K562 (cell line): Measurements from ENCODE around the gene EHBP1L1. TPM values are rescaled to one million over a fixed set of nuclear protein-coding genes. Genes with fewer than 3 reads are reported as not detected.

ENCODE experiments used
- CLOCK ChIP-seq: fragments of 250-450 bp; sonication (Bioruptor Pico); IDR thresholded peaks from 2 replicates; pipeline ENCODE4 v1.4.0; 2020; ENCODE audit warnings: mild to moderate bottlenecking, moderate library complexity, borderline replicate concordance
- EHMT2 ChIP-seq: fragments of 450-650 bp; IDR thresholded peaks from 2 replicates; pipeline ENCODE4 v1.6.1; 2018; ENCODE audit warnings: antibody characterized with exemption
- GABPB1 ChIP-seq: sonication (generic); formaldehyde crosslinking; IDR thresholded peaks from 2 replicates; pipeline ENCODE4 v1.8.0; 2022; ENCODE audit warnings: mild to moderate bottlenecking, missing genetic modification reagents
- KLF10 ChIP-seq: fragments of 250-450 bp; sonication (Bioruptor Pico); IDR thresholded peaks from 2 replicates; pipeline ENCODE4 v1.6.1; 2021; ENCODE audit warnings: matching md5 sums
- MXI1 ChIP-seq: IDR thresholded peaks from 2 replicates; pipeline ENCODE4 v1.6.1; 2011; ENCODE audit warnings: low read depth, mild to moderate bottlenecking, improper control_type of control experiment, low read length
- NELFE ChIP-seq: IDR thresholded peaks from 2 replicates; pipeline ENCODE4 v1.6.1; 2011; ENCODE audit warnings: mild to moderate bottlenecking; ENCODE audit not compliant: insufficient read depth, insufficient read length
- POLR2H ChIP-seq: IDR thresholded peaks from 2 replicates; pipeline ENCODE4 v1.6.1; 2016; ENCODE audit warnings: missing genetic modification characterization, low read depth, mild to moderate bottlenecking, control low read depth, missing compliant biosample characterization, moderate library complexity
- RFX1 ChIP-seq: fragments of 450-650 bp; IDR thresholded peaks from 2 replicates; pipeline ENCODE4 v1.6.1; 2016; ENCODE audit warnings: mild to moderate bottlenecking, moderate library complexity
- SNRNP70 ChIP-seq: fragments of 200-400 bp; formaldehyde crosslinking; optimal IDR thresholded peaks from 2 replicates; pipeline ENCODE3; 2017; ENCODE audit warnings: low read depth, low read length
- TCF3 ChIP-seq: sonication (generic); formaldehyde crosslinking; IDR thresholded peaks from 2 replicates; pipeline ENCODE4 v1.4.0; 2020; ENCODE audit warnings: mild to moderate bottlenecking, missing genetic modification reagents
- UBTF ChIP-seq, 2 experiments: IDR thresholded peaks; 2 replicates each; pipeline ENCODE4 v1.6.1; 2012; ENCODE audit warnings: improper control_type of control experiment in 2 of 2, low read depth in 2 of 2, low read length in 2 of 2, borderline replicate concordance in 1 of 2
- VEZF1 ChIP-seq: fragments of 200-800 bp; sonication (Bioruptor generic); IDR thresholded peaks from 2 replicates; pipeline ENCODE4 v1.6.1; 2017; ENCODE audit warnings: missing genetic modification characterization, missing compliant biosample characterization
- ZBTB49 ChIP-seq: sonication (generic); formaldehyde crosslinking; IDR thresholded peaks from 2 replicates; pipeline ENCODE4 v1.8.0; 2022; ENCODE audit warnings: missing genetic modification reagents, mild to moderate bottlenecking, borderline replicate concordance
- ZFP36 ChIP-seq: fragments of 150-350 bp; IDR thresholded peaks from 2 replicates; pipeline ENCODE4 v1.6.1; 2018; ENCODE audit warnings: low read length, low read depth; ENCODE audit not compliant: partially characterized antibody
- ZNF511 ChIP-seq: sonication (generic); formaldehyde crosslinking; IDR thresholded peaks from 2 replicates; pipeline ENCODE4 v1.8.0; 2022; ENCODE audit warnings: mild to moderate bottlenecking, missing genetic modification reagents
- ZNF668 ChIP-seq: fragments of 250-450 bp; sonication (Bioruptor Pico); IDR thresholded peaks from 2 replicates; pipeline ENCODE4 v1.8.0; 2022; ENCODE audit warnings: mild to moderate bottlenecking, inconsistent platforms
- ZNF77 ChIP-seq: fragments of 250-450 bp; sonication (Bioruptor Pico); IDR thresholded peaks from 2 replicates; pipeline ENCODE4 v1.5.0; 2020
- polyA plus RNA-seq, 8 experiments: library from polyadenylated mRNA; depleted of rRNA in 4 of 8; stranded (reverse) in 5 of 8; unstranded in 3 of 8; fragments of >200 nt; fragmentation: Nextera tagmentation in 2 of 8; fragmentation: Illumina TruSeq in 1 of 8; extraction: Ambion mirVana in 2 of 8; extraction: Trizol in 1 of 8; gene quantifications; 2 replicates each; pipeline versions ENCODE4 v1.2.1 to v1.2.3, GENCODE V29; 2011 to 2014; ENCODE audit warnings: inconsistent platforms in 1 of 8, missing spikeins in 1 of 8
- total RNA-seq, 7 experiments: library from RNA; depleted of rRNA in 6 of 7; stranded (reverse); fragments of >200 nt in 6 of 7; fragmentation: Illumina TruSeq in 2 of 7; extraction: Trizol in 2 of 7; gene quantifications; 2 replicates each; pipeline versions ENCODE4 v1.2.1 to v1.2.3, GENCODE V29; 2011 to 2021; ENCODE audit warnings: low replicate concordance in 1 of 7

Gene EHBP1L1
- total and polyA plus RNA-seq, 9 of the 15 experiments (the other 6 are each of a cell fraction or from before 2014, with no cell fraction given) = 0.03 to 87.1 (median 26.3) TPM

- TF ChIP-seq VEZF1 (CRISPR knock-in tag) (peak; percentile 88), GABPB1 (CRISPR knock-in tag) (no peak), TCF3 (peak; percentile 36; the same call in 1 of the 2 replicates), RFX1 (no peak), EHMT2 (no peak), ZNF77 (CRISPR knock-in tag) (no peak), KLF10 (CRISPR knock-in tag) (no peak), ZNF511 (CRISPR knock-in tag) (no peak), ZBTB49 (CRISPR knock-in tag) (no peak), ZNF668 (CRISPR knock-in tag) (no peak), SNRNP70 (no peak), NELFE (no peak), UBTF (IDR thresholded peaks at IDR 0.05; ENCODE audit: borderline replicate concordance in 1 of 2, low read depth in 2 of 2, low read length in 2 of 2) (peak; percentile 89 to 90; a peak in 3 of 4 replicates), MXI1 (no peak), ZFP36 (no peak), CLOCK (no peak), POLR2H (tag) (no peak)
Measured at GRCh38 chr11:65558002-65558929, 17.6 kb upstream of the EHBP1L1 start, which contains the start of gene LTBP3 (continued).
